Coronary artery (tissue), 2 donors: ENCODE data around the gene NDST3.

ENCODE experiments used
- DNase-seq: peaks from one replicate; pipeline ENCODE4 v3.0.0-alpha.2; 2017; ENCODE audit warnings: low spot score
- H3K27ac ChIP-seq, 2 donors: fragments of 200-600 bp; sonication (generic); one replicate each; pipeline ENCODE4 v1.5.1; 2016 to 2019
- H3K4me3 ChIP-seq: fragments of 200-600 bp; sonication (generic); 2 replicates; pipeline ENCODE4 v1.5.1; 2016; ENCODE audit warnings: mild to moderate bottlenecking, moderate library complexity
- TF ChIP-seq, protein P1 (sequence below): fragments of 200-600 bp; sonication (generic); IDR thresholded peaks from one replicate; pipeline ENCODE4 v1.5.1; 2019; ENCODE audit warnings: antibody characterized with exemption

NDST3 gene

GRCh38 chr4:118281611-118282442 is 247.5 kb downstream of the NDST3 start:
- no peak for DNase-seq
- no peak overlapping the region for H3K4me3 ChIP-seq
- H3K27ac ChIP-seq, result no peak overlapping the region
- TF ChIP-seq, protein P1, sequence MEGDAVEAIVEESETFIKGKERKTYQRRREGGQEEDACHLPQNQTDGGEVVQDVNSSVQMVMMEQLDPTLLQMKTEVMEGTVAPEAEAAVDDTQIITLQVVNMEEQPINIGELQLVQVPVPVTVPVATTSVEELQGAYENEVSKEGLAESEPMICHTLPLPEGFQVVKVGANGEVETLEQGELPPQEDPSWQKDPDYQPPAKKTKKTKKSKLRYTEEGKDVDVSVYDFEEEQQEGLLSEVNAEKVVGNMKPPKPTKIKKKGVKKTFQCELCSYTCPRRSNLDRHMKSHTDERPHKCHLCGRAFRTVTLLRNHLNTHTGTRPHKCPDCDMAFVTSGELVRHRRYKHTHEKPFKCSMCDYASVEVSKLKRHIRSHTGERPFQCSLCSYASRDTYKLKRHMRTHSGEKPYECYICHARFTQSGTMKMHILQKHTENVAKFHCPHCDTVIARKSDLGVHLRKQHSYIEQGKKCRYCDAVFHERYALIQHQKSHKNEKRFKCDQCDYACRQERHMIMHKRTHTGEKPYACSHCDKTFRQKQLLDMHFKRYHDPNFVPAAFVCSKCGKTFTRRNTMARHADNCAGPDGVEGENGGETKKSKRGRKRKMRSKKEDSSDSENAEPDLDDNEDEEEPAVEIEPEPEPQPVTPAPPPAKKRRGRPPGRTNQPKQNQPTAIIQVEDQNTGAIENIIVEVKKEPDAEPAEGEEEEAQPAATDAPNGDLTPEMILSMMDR, result no peak

- Histone ChIP-seq H3K27ac (no peak overlapping the region), H3K4me3 (no peak overlapping the region)
- DNase-seq, result no peak
- TF ChIP-seq, protein P1, result no peak
Measured at GRCh38 chr4:118282692-118283091, 248.4 kb downstream of the NDST3 start.

- H3K4me3 ChIP-seq, result no peak overlapping the region
- TF ChIP-seq, protein P1, result no peak
- no peak for DNase-seq
Measured at GRCh38 chr4:118284169-118284568, 249.9 kb downstream of the NDST3 start.

GRCh38 chr4:118285931-118286330 is 251.6 kb downstream of the NDST3 start:
- no peak overlapping the region for H3K27ac ChIP-seq
- no peak for DNase-seq

More at GRCh38 chr4:118284169-118284568, 249.9 kb downstream of the NDST3 start:
- H3K27ac ChIP-seq, result no peak overlapping the region

DNA sequence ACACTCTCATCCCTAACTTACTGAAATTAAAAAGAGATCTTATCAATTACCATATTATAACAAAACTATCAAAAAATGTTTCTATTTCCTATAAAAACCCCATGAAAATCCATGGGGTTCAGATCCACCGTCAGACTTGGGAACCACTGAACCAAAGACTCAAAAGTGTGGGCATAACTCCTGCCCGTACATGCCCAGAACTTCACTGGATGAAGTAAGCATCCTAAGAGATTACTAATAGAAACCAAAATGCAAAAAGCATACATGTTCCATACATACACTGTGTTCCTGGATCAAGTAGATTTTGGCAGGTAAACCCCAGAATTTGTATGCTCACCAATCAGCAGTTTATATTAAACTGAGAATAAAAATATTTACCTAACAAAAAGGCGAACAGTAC is 252.4 kb downstream of the NDST3 start:
- TF ChIP-seq, protein P1, result no peak
- DNase-seq, result no peak
- H3K4me3 ChIP-seq, result no peak overlapping the region
- no peak overlapping the region for H3K27ac ChIP-seq

More at GRCh38 chr4:118285931-118286330, 251.6 kb downstream of the NDST3 start:
- TF ChIP-seq, protein P1, result no peak
- no peak overlapping the region for H3K4me3 ChIP-seq

- Histone ChIP-seq H3K4me3 (no peak overlapping the region), H3K27ac (no peak overlapping the region)
- no peak for DNase-seq
- TF ChIP-seq, protein P1, result no peak
Measured at GRCh38 chr4:118287711-118288451, 253.6 kb downstream of the NDST3 start.
